ENCODE data around the gene GRAMD2B.

Gene GRAMD2B

DNA sequence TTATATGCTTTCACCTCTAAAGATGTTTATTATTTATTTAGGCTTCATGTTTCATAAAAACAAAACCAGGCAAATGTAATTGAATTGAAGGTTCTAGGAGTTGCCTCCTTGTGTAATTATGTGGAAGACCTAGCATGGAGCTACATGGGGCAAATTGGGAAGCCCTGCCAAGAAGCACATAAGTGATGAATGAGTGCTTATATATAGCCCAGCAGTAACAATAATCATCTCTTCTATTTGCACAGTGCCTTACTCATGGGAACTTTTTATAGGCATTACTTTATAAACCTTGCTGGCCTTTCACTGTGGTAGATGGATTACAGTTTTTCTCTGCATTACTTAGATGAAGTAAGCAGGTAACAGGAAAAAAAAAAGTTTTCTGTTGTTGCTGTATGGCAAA lies 40.0 kb upstream of the GRAMD2B start (continued):
- TF ChIP-seq ZNF2 (tag by site-specific recombination; IDR thresholded peaks at IDR 0.05) = no peak
- TF ChIP-seq GLI4 (tag by site-specific recombination; IDR thresholded peaks at IDR 0.05) = no peak
- TF ChIP-seq GLI2 (tag by site-specific recombination; IDR thresholded peaks at IDR 0.05; ENCODE audit: borderline replicate concordance, low read depth) = peak; percentile 64
- TF ChIP-seq FEZF1 (tag by site-specific recombination; IDR thresholded peaks at IDR 0.05) = peak; percentile 56; the same call in 1 of the 2 replicates
- TF ChIP-seq, protein P1, sequence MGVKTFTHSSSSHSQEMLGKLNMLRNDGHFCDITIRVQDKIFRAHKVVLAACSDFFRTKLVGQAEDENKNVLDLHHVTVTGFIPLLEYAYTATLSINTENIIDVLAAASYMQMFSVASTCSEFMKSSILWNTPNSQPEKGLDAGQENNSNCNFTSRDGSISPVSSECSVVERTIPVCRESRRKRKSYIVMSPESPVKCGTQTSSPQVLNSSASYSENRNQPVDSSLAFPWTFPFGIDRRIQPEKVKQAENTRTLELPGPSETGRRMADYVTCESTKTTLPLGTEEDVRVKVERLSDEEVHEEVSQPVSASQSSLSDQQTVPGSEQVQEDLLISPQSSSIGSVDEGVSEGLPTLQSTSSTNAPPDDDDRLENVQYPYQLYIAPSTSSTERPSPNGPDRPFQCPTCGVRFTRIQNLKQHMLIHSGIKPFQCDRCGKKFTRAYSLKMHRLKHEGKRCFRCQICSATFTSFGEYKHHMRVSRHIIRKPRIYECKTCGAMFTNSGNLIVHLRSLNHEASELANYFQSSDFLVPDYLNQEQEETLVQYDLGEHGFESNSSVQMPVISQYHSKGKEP (tag by site-specific recombination; IDR thresholded peaks at IDR 0.05) = peak; percentile 83
- TF ChIP-seq HOXC10 (CRISPR knock-in tag; IDR thresholded peaks at IDR 0.05) = no peak
- no peak for TF ChIP-seq ZNF837 (tag by site-specific recombination; IDR thresholded peaks at IDR 0.05)
- TF ChIP-seq ZNF76 (tag by site-specific recombination; IDR thresholded peaks at IDR 0.05; ENCODE audit: borderline replicate concordance, low read depth) = no peak
- TF ChIP-seq ZNF133 (tag by site-specific recombination; IDR thresholded peaks at IDR 0.05) = no peak
- no peak for TF ChIP-seq ZNF366 (tag by site-specific recombination; conservative IDR thresholded peaks at IDR 0.05)
- TF ChIP-seq ZNF654 (tag by site-specific recombination; IDR thresholded peaks at IDR 0.05; ENCODE audit: low read depth) = no peak
- TF ChIP-seq, protein P2, sequence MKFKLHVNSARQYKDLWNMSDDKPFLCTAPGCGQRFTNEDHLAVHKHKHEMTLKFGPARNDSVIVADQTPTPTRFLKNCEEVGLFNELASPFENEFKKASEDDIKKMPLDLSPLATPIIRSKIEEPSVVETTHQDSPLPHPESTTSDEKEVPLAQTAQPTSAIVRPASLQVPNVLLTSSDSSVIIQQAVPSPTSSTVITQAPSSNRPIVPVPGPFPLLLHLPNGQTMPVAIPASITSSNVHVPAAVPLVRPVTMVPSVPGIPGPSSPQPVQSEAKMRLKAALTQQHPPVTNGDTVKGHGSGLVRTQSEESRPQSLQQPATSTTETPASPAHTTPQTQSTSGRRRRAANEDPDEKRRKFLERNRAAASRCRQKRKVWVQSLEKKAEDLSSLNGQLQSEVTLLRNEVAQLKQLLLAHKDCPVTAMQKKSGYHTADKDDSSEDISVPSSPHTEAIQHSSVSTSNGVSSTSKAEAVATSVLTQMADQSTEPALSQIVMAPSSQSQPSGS (tag by site-specific recombination; IDR thresholded peaks at IDR 0.05; ENCODE audit: low read depth) = 0 out of 2 replicates have a peak, but pooled peaks have one; percentile 7
- TF ChIP-seq ZNF19 (tag by site-specific recombination; IDR thresholded peaks at IDR 0.05; ENCODE audit: low read depth) = no peak
- TF ChIP-seq, protein P3, sequence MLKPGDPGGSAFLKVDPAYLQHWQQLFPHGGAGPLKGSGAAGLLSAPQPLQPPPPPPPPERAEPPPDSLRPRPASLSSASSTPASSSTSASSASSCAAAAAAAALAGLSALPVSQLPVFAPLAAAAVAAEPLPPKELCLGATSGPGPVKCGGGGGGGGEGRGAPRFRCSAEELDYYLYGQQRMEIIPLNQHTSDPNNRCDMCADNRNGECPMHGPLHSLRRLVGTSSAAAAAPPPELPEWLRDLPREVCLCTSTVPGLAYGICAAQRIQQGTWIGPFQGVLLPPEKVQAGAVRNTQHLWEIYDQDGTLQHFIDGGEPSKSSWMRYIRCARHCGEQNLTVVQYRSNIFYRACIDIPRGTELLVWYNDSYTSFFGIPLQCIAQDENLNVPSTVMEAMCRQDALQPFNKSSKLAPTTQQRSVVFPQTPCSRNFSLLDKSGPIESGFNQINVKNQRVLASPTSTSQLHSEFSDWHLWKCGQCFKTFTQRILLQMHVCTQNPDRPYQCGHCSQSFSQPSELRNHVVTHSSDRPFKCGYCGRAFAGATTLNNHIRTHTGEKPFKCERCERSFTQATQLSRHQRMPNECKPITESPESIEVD (tag by site-specific recombination; IDR thresholded peaks at IDR 0.05) = peak; percentile 96
- no peak for TF ChIP-seq KLF7 (tag by site-specific recombination; IDR thresholded peaks at IDR 0.05; ENCODE audit: borderline replicate concordance)
- no peak for TF ChIP-seq ZFP41 (tag by site-specific recombination; IDR thresholded peaks at IDR 0.05; ENCODE audit: borderline replicate concordance)
- TF ChIP-seq REPIN1 (tag by site-specific recombination; IDR thresholded peaks at IDR 0.05; ENCODE audit: low read depth) = no peak
- TF ChIP-seq ZNF660 (tag by site-specific recombination; IDR thresholded peaks at IDR 0.05) = peak; percentile 24; the same call in 1 of the 2 replicates
- no peak for TF ChIP-seq ZNF404 (tag by site-specific recombination; IDR thresholded peaks at IDR 0.05)
- TF ChIP-seq, protein P4, sequence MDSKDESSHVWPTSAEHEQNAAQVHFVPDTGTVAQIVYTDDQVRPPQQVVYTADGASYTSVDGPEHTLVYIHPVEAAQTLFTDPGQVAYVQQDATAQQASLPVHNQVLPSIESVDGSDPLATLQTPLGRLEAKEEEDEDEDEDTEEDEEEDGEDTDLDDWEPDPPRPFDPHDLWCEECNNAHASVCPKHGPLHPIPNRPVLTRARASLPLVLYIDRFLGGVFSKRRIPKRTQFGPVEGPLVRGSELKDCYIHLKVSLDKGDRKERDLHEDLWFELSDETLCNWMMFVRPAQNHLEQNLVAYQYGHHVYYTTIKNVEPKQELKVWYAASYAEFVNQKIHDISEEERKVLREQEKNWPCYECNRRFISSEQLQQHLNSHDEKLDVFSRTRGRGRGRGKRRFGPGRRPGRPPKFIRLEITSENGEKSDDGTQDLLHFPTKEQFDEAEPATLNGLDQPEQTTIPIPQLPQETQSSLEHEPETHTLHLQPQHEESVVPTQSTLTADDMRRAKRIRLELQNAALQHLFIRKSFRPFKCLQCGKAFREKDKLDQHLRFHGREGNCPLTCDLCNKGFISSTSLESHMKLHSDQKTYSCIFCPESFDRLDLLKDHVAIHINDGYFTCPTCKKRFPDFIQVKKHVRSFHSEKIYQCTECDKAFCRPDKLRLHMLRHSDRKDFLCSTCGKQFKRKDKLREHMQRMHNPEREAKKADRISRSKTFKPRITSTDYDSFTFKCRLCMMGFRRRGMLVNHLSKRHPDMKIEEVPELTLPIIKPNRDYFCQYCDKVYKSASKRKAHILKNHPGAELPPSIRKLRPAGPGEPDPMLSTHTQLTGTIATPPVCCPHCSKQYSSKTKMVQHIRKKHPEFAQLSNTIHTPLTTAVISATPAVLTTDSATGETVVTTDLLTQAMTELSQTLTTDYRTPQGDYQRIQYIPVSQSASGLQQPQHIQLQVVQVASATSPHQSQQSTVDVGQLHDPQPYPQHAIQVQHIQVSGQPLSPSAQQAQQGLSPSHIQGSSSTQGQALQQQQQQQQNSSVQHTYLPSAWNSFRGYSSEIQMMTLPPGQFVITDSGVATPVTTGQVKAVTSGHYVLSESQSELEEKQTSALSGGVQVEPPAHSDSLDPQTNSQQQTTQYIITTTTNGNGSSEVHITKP (tag by site-specific recombination; IDR thresholded peaks at IDR 0.05) = no peak
- TF ChIP-seq ZNF600 (tag by site-specific recombination; IDR thresholded peaks at IDR 0.05) = no peak
- TF ChIP-seq, protein P5, sequence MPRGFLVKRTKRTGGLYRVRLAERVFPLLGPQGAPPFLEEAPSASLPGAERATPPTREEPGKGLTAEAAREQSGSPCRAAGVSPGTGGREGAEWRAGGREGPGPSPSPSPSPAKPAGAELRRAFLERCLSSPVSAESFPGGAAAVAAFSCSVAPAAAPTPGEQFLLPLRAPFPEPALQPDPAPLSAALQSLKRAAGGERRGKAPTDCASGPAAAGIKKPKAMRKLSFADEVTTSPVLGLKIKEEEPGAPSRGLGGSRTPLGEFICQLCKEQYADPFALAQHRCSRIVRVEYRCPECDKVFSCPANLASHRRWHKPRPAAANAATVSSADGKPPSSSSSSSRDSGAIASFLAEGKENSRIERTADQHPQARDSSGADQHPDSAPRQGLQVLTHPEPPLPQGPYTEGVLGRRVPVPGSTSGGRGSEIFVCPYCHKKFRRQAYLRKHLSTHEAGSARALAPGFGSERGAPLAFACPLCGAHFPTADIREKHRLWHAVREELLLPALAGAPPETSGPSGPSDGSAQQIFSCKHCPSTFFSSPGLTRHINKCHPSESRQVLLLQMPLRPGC (tag by site-specific recombination; IDR thresholded peaks at IDR 0.05) = peak; percentile 54
- no peak for TF ChIP-seq ZNF341 (tag by site-specific recombination; IDR thresholded peaks at IDR 0.05; ENCODE audit: low read depth)
- no peak for TF ChIP-seq ZNF571 (tag by site-specific recombination; IDR thresholded peaks at IDR 0.05)
- TF ChIP-seq, protein P6, sequence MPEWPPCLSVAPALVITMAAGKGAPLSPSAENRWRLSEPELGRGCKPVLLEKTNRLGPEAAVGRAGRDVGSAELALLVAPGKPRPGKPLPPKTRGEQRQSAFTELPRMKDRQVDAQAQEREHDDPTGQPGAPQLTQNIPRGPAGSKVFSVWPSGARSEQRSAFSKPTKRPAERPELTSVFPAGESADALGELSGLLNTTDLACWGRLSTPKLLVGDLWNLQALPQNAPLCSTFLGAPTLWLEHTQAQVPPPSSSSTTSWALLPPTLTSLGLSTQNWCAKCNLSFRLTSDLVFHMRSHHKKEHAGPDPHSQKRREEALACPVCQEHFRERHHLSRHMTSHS (tag by site-specific recombination; IDR thresholded peaks at IDR 0.05) = no peak
- TF ChIP-seq, protein P7, sequence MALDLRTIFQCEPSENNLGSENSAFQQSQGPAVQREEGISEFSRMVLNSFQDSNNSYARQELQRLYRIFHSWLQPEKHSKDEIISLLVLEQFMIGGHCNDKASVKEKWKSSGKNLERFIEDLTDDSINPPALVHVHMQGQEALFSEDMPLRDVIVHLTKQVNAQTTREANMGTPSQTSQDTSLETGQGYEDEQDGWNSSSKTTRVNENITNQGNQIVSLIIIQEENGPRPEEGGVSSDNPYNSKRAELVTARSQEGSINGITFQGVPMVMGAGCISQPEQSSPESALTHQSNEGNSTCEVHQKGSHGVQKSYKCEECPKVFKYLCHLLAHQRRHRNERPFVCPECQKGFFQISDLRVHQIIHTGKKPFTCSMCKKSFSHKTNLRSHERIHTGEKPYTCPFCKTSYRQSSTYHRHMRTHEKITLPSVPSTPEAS (tag by site-specific recombination; IDR thresholded peaks at IDR 0.05) = no peak
- TF ChIP-seq ZNF624 (tag by site-specific recombination; IDR thresholded peaks at IDR 0.05) = no peak
- TF ChIP-seq WT1 (tag by site-specific recombination; IDR thresholded peaks at IDR 0.05) = peak; percentile 98
- TF ChIP-seq ZIC2 (tag by site-specific recombination; IDR thresholded peaks at IDR 0.05) = peak; percentile 69
- TF ChIP-seq ZFP37 (tag by site-specific recombination; IDR thresholded peaks at IDR 0.05) = no peak

All from HEK293 (cell line).